Activated CD8-positive, alpha-beta memory T cell treated with anti-CD3 and anti-CD28 coated beads, Interleukin-2, amount 50 U/mL, for 1 hour (primary cell): Measurements from ENCODE around the gene RNF5.
A peak's percentile ranks its signal among the peaks of the same experiment; 100 is the strongest.
"Not testable (repeated sequence)": the region's sequence is repeated elsewhere in the genome, so short reads cannot be mapped to it uniquely, and the experiment has no call there.

Experiments
- DNase-seq: peaks from one replicate; pipeline ENCODE4 v3.0.0-alpha.2; 2020; ENCODE audit errors: extremely low read depth

RNF5 gene

GRCh38 chr6:32175711-32176475 is 2.3 kb upstream of the RNF5 start, which contains the start of gene AGPAT1:
Gene AGPAT1 (minus strand): TSS chr6:32176084. CDS start chr6:32171496, 4,588 bp downstream.
- DNase-seq, result peak; percentile 83

DNA sequence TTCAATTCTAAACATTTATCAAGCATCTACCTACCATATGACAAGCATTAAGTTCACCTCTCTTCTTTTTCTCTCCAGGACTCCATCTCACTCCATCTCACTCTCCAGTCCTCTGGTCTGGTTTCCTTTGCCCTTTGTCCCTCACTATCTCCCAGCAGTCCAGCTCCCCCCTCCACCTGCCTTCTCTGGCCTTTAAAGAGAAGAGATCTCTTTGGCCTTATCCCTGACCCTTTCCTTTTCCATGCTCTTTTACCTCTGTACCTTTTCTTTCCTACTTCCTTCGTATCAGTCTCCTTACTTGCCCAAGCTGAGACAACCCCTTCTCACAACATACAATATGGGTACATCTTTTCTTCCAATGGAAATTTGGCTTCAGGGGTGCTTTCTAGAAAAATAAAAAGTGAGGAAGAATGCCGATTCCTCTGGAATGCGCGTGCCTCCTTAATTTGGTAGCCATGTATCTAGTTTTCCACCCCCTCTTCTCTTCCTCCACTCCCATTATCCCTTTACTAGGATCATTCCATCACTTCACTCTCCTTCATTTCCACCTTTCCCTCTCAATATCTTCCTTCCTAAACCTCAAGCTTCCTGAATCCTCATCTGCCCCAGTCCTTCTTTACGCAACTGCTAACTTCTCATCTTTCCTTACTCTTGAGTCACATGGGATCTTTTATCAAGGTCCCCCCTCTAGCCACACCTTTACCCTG is 1.6 kb upstream of the RNF5 start:
- no peak for DNase-seq

DNA sequence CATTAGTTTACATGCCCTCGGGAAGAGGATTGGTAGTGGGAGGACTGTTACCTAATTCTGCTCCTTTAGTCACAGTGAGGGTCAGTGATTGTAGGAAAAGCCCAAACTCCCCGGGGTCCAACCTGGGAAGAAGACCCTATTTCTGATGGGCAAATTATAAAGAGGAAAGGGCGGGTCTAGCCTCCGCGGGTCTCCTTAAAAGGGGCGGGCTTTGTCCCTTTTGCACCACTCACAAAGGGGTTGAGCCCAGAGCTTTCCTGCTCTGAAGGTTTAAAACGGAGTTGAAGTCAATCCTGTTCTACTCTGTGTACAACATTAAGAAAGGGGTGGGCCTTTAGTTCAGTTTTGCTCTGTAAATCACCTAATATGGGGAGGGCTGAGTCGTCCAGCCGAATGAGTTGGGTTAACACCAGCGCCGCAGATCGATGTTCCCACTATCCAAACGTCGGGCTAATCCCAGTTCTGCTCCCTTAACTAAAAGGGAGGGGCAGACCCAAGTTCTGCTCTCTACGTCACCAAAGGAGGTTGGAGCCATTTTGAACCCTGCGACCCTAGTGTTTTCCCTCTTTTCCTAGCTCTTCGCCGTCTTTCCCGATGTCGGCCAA is 920 bp upstream of the RNF5 start:
- no peak for DNase-seq

GRCh38 chr6:32178547-32179440 is 589 bp downstream of the RNF5 start:
- DNase-seq, result no peak

- no peak for DNase-seq
Observed at GRCh38 chr6:32179766-32180405, 1.7 kb downstream of the RNF5 start.

GRCh38 chr6:32181148-32181702 is 3.0 kb downstream of the RNF5 start:
- DNase-seq, result no peak

GRCh38 chr6:32181915-32182529 is 3.8 kb downstream of the RNF5 start:
- no peak for DNase-seq

DNA sequence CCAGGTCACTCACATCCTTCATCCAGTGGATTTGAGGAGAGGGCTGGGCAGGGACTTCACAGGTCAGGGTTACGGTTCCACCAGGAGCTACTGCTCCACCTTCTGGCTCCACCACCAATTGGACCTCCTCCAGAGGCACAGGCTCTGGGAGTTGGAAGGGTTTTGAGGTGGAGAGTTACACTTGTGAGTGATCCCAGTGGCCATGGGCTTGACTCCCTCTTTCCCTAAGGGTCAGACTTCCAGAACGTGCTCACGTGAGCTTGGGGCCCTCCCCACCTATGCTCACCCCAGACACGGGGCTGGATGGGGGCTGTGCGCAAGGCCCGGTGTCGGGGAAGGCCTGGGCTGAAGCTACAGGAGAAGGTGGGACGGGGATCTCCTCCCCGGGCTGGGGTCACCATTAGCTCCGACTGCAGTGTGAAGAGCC is 4.4 kb downstream of the RNF5 start:
- DNase-seq, result no peak

- DNase-seq, result no peak
Observed at GRCh38 chr6:32183030-32183429, 4.8 kb downstream of the RNF5 start.

GRCh38 chr6:32183483-32184083 is 5.4 kb downstream of the RNF5 start:
- DNase-seq, result no peak

- no peak for DNase-seq
Observed at GRCh38 chr6:32184084-32184640, 6.0 kb downstream of the RNF5 start, which contains the start of gene AGER. Gene AGER (minus strand): TSS chr6:32184253. CDS start chr6:32184222, 31 bp downstream.

DNA sequence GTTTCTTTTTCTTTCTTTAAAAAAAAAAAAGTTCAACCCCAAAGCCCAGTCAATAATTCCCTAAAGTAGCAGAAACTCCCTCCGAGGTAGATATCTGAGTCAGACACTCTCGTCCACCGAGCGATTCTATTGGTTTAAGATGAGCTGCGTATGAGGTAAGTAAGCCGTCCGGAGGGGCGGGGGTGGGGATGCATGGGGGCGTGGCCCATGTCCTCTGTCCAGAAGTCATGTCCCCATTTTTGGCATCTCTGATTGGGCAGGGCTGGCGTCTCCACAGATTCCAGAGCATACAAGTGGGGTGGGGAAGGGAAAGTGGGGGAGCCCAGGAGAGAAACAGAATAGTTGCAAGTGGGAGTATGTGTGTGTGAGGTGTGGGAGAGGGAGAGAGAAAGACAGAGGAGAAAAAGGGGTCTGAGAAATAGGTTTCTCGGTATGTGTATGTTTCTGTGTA is 7.5 kb downstream of the RNF5 start:
- not testable (repeated sequence) for DNase-seq

GRCh38 chr6:32186151-32186840 is 8.1 kb downstream of the RNF5 start:
- not testable (repeated sequence) for DNase-seq

DNA sequence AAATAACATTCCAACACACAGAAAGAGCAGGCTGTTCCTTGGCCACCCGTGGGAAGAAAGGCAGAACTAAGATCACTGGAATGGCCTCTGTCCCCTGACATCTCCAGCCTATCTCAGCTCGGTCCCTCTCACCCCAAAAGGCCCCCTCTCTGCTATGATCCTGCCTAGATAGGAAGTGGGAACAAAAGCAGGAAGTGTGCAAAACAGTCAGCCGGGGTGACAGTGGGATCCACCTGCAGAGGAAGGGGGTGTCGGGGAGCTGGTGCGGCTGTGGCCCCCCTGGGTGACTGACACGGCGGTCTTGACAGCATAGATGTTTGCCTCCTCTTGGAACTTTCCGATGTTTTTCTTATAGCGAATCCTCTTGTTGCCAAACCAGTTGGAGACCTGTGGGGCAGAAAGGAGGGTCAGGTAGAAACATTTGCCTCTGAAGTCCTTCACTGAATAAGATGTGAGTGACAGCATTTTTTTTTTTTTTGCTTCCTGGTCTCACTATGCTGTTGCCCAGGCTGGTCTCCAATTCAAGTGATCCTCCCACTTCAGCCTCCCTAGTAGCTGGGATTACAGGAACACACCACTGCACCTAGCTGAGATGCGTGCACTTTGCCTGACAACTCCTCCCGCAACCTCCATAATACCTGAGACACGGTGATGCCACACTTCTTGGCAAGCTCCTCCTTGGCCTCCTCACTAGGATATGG is 9.0 kb downstream of the RNF5 start:
- DNase-seq, result no peak

DNA sequence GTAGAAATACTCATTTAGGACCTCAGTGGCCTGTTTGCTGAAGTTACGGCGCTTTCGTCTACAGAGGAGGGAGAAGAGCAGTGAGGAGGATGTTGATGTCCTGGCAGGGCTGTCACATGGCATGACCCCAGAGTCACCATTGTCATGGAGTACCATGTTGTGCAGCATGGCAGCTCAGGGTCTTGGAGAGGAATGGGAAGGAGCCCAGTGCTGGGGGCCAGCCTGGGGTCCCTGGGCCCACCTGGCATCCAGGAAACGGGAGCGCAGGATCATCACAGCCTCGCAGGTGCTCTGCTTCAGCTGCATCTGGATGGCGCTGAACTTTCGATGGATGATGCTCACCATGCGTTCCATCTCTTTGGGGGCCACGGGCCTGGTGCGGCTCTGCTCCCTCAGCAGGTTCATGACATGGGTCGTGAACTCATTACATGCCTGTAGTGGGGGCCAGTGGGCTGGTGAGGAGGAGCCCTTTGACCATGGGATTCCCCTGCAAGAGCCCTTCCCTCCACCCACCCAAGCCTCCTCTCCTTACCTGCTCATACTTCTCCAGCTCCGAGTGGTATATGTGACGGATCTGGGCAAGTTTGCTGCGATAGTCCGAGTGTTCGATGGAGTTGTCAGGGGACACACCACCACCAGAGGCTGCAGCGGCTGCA is 9.6 kb downstream of the RNF5 start:
- not testable (repeated sequence) for DNase-seq

DNA sequence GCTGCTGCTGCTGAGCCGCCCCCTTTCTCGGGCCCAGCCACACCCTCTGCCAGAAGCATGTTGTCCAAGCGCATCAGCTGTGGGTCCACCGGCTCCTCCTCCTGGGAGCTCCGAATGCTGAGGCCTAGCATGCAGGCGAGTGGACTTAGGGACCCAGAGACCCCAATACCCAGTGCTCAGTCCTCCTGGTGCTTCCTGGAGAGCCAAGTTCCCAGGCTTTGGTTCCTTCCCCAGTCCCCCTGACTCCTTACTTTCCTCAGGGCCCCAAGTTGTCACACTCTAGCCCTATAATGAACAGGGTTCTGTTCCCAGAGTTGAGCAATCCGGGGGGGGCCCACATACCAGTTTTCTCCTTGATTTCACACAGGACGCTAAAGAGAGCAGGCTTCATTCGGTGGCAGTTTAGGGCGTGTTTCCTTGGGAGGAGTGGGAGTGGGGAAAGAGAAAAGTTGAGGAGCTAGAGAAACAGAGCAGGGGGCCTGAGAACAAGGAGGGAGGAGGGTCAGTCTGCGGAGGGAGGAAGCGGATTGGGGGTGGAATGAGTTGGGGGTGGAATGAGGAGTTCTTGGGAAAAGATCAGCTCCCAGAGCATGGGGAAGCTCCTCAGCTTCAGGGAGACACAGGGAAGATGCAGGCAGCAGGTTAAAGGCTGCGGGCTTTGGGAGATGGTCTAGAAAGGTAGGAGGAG is 10.3 kb downstream of the RNF5 start:
- DNase-seq, result no peak
